GM21529 (cell line): ENCODE measurements around the gene TCAIM.
"Not testable (repeated sequence)": the region's sequence is repeated elsewhere in the genome, so short reads cannot be mapped to it uniquely, and the experiment has no call there.

ENCODE experiments used
- ATAC-seq: cut with Tn5 transposase; IDR thresholded peaks from one replicate; pipeline ENCODE4 v1.9.1; 2021; ENCODE audit not compliant: unreplicated experiment

The TCAIM gene

DNA sequence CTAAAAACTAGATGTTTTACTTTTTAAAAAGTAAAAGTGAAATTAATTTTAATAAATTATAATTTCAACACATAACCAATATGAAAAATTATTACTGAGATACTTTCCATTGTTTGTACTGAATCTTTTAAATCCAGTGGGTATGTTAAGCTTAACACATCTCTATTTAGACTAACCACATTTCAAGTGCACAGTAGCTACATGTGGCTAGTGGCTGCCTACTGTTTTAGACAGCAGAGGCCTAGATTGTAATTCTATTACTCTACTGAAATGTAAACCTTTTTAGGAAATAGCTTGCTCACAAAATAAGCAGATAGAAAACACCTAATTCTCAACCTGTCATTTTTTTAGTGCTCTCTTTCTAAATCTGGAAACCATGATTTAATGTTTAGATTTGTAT is 4.9 kb downstream of the TCAIM start:
- no peak for ATAC-seq

- not testable (repeated sequence) for ATAC-seq
These were observed 8.0 kb downstream of the TCAIM start for GRCh38 chr3:44346590-44346989.

DNA sequence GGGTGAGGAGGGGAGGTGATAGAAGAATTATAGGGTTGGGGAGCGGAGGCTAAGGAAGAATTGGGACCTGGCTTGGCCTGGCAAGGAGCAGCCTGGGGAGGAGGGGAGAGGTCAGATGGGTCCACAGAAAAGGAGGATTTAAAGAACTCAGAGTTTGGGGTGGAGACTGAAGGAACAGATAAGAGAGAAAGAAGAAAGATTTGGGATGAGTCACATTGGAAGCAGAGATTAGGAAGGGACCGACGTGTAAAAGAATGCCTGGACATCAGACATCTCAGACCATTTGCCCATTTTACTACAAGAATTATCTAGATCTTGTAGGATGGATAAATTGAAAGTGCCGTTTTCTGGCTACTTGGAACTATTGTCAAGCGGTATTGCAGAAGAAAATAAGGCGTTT is 10.4 kb downstream of the TCAIM start:
- no peak for ATAC-seq

DNA sequence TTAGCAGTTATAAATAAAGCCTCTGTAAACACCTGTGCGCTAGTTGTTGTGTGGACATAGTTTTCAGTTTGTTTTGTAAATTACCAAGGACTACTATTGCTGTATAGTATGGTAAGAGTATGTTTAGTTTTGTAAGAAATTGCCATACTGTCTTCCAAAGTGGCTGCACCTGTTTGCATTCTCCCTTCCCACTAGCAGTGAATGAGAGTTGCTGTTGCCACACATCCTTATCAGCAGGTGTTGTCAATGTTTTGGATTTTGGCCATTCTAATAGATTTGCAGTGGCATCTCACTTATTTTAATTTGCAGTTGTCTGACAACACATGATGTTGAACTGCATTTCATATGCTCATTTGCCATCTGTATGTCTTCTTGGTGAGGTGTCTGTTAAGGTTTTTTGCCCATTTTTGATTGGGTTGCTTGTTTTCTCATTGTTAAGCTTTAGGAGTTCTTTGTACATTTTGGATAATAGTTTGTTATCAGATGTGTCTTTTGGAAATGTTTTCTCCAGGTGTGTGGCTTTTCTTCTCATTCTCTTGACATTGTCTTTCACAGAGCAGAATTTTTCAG is 14.9 kb downstream of the TCAIM start:
- ATAC-seq: no peak

GRCh38 chr3:44355362-44356033 is 16.9 kb downstream of the TCAIM start:
- no peak for ATAC-seq

DNA sequence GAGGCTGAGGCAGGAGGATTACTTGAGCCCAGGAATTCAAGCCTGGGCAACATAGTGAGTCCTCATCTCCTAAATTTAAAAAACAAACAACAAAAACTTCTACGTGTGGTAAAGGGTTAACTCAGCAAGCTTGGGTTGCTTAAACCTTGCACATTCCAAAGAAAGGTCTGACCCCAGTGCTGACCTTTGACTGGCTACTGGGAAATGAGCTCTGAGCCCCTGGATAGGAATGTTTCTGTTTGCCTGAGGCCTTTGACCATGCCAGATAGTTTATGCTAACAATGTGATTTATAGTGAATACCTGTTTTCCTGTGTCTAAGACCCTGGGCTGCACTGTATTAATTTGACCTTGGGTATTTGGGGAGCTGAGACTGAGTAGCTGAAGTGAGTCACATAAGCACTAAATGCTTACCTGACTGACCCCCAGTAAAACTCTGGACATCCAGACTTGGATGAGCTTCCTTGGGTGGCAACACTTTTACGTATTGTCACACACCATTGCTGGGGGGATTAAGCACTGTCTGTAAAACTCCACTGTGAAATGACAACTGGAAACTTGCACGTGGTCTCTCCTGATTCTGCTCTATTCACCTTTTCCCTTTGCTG is 20.7 kb downstream of the TCAIM start:
- ATAC-seq: no peak

GRCh38 chr3:44363591-44363990 is 25.0 kb downstream of the TCAIM start:
- peak; percentile 69 for ATAC-seq

GRCh38 chr3:44365952-44366351 is 27.4 kb downstream of the TCAIM start:
- ATAC-seq: no peak

DNA sequence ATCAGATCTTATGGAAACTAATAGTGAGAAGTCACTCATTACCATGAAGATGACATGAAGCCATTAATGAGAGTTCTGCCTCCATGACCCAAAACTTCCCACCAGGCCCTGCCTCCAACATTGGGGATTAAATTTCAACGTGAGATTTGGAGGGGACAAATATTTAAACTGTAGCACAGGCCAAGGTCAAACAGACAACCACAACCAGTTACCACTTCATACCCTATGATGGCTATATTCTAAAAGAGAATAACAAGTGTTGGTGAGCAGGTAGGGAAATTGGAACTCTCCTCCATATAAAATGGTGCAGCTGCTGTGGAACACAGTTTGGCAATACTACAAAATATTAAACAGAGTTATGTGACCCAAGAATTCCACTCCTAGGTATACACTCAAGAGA is 36.9 kb downstream of the TCAIM start:
- ATAC-seq: no peak

DNA sequence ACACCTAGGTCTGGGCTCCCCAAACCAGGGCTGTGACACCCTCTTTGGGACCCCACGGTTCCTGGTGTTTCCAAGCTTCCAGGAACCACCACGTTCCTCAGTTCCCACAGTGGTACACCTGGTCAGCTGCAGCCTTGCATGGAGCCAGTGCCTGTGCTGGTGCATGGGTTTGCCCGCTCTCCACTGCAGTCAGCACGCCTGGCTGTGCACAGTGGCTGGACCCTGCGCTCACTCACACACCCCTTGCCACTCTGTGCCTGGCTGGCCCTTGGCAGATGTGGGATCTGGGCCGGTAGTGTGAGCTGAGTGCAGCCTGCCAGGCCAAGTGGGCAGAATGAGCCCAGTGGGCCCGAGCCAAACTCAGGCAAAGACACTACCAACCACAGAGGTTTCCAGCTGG is 48.8 kb downstream of the TCAIM start:
- no peak for ATAC-seq

GRCh38 chr3:44392489-44392888 is 53.9 kb downstream of the TCAIM start:
- ATAC-seq: no peak

DNA sequence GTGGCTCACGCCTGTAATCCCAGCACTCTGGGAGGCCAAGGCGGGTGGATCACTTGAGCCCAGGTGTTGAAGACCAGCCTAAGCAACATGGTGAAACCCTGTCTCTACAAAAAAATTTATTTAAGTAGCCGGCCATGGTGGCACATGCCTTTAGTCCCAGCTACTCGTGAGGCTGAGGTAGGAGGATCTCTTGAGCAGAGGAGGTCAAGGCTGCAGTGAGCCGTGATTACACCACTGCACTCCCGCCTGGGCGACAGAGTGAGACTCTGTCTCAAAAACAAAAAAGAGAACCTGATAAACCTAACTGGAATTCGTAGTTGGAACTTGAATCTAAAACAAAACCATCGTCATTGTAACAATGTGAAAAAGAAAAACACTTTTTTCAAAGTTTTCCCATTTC is 57.1 kb downstream of the TCAIM start:
- no peak for ATAC-seq

GRCh38 chr3:44396200-44397171 is 57.9 kb downstream of the TCAIM start:
- no peak for ATAC-seq

DNA sequence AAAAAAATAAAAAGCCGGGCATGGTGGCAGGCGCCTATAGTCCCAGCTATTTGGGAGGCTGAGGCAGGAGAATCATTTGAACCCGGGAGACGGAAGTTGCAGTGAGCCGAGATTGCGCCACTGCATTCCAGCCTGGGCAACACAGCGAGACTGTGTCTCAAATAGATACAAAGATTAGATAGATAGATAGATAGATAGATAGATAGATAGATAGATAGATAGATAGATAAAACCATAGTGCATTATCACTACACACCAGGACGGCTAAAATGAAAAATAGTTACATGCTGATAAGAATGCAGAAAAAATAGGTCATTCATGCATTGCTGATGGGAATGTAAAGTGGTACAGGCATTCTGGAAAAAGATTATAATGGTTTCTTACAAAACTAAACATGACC is 59.7 kb downstream of the TCAIM start:
- ATAC-seq: not testable (repeated sequence)

- no peak for ATAC-seq
These were observed 60.3 kb downstream of the TCAIM start for GRCh38 chr3:44398853-44399252.

DNA sequence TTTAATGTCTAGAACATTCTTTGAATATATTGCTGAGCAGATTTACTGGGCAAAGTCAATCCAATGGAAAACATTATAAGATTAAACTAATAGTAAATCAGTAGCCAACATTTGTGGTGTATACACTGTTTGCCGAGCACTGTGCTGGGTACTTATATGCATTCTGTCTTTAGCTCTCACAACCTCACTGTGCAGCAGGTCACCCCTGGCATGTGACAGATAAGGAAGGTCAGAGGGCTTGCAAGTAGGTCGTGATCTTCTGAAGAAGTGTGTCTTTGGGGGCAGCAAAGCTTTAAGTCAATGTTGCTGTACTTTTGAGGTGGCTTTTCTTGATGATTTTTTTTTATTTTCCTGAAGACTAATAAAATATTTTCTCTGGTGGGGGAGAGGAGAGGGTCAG is 62.2 kb downstream of the TCAIM start:
- no peak for ATAC-seq

- ATAC-seq: no peak
These were observed 64.0 kb downstream of the TCAIM start for GRCh38 chr3:44402548-44402947.

GRCh38 chr3:44409640-44410410 is 71.3 kb downstream of the TCAIM start:
- ATAC-seq: no peak

DNA sequence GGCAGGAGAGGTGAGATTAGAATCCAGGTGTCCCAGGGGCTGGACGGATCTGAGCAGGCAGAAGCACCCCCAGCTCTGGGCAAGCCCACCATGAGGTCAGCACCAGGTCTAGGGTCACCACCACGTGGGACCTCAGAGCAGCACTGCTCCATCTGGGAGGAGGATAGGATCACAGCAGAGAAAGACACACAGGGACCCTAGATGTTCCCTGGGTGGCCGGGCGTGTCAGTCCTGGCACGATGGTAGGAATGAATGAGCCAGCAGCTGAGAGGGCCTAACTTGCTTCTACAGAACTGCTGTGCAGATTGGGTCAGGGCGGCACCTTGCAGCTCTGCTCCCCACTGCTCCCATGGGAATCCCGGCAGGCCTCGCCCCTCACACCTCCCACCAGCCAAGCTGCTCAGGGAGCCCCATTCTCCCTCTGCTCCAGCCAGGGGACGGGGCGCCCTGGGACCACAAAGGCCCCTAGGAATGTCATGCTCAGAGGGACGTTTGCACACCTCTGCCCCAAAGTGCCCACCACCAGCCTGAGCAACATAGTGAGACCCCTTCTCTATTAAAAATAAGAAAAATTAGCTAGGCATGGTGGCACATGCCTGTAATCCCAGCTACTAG is 72.6 kb downstream of the TCAIM start:
- ATAC-seq: no peak

GRCh38 chr3:44412365-44412764 is 73.8 kb downstream of the TCAIM start:
- no peak for ATAC-seq
